ENCODE results near the gene CYTL1.

- TF ChIP-seq EZH2 (IDR thresholded peaks at IDR 0.05; ENCODE audit: low read length) (no peak), CTCF (optimal IDR thresholded peaks at IDR 0.05 in 1 of 3, IDR thresholded peaks at IDR 0.05 in 1 of 3, conservative IDR thresholded peaks at IDR 0.05 in 1 of 3; ENCODE audit: extremely low read depth in 1 of 3, insufficient read depth in 2 of 3, low read length in 3 of 3) (no peak)
Observed at GRCh38 chr4:5024673-5025072, 5.4 kb upstream of the CYTL1 start.
